PC-9 (cell line): ENCODE measurements around the gene WSCD1. TPM values are rescaled to one million over a fixed set of nuclear protein-coding genes. Genes with fewer than 3 reads are reported as not detected.

ENCODE experiments used
- BruUV-seq: library from RNA; stranded (reverse); fragments of 400-500 nt; replicated peaks from 2 replicates; lab custom pipeline; 2021; lab: Mats Ljungman, UMichigan
- CTCF ChIA-PET: fragments of 300-600 bp; sonication (Branson Sonifier 250); formaldehyde crosslinking; loops from one replicate; lab custom pipeline; 2022; ENCODE audit warnings: antibody characterized with exemption; lab: Charles Lee
- POLR2A ChIA-PET: fragments of 300-600 bp; sonication (Branson Sonifier 250); formaldehyde crosslinking; loops from one replicate; lab custom pipeline; 2022; ENCODE audit warnings: antibody characterized with exemption; ENCODE audit not compliant: unreplicated experiment; lab: Charles Lee
- DNase-seq, 2 experiments: peaks; one replicate each; pipeline versions ENCODE4 v3.0.0 to v3.0.0-alpha.2; 2015 to 2022; ENCODE audit warnings: mixed read lengths in 1 of 2
- H2AFZ ChIP-seq: fragments of 200-600 bp; sonication (generic); 2 replicates; pipeline ENCODE4 v1.8.1; 2017; ENCODE audit warnings: antibody characterized with exemption
- H3F3A ChIP-seq: fragments of 200-600 bp; sonication (generic); 2 replicates; pipeline ENCODE4 v1.8.1; 2017; ENCODE audit warnings: antibody characterized with exemption, mild to moderate bottlenecking, low read depth; ENCODE audit not compliant: insufficient read depth
- H3K27ac ChIP-seq: fragments of 200-600 bp; sonication (generic); 2 replicates; pipeline ENCODE4 v1.6.1; 2016; ENCODE audit warnings: mixed run types
- H3K27me3 ChIP-seq: fragments of 200-600 bp; sonication (generic); 2 replicates; pipeline ENCODE4 v1.6.1; 2016; ENCODE audit warnings: low read depth, mixed run types; ENCODE audit not compliant: insufficient read depth
- H3K36me3 ChIP-seq: fragments of 200-600 bp; sonication (generic); 2 replicates; pipeline ENCODE4 v1.6.1; 2016; ENCODE audit warnings: low read depth, mixed run types
- H3K4me1 ChIP-seq: fragments of 200-600 bp; sonication (generic); replicated peaks from 2 replicates; pipeline ENCODE4 v1.6.1; 2016; ENCODE audit warnings: mixed run types; ENCODE audit not compliant: insufficient read depth
- H3K4me2 ChIP-seq: fragments of 200-600 bp; sonication (generic); 2 replicates; pipeline ENCODE4 v1.6.1; 2017; ENCODE audit warnings: mixed run types
- H3K4me3 ChIP-seq: fragments of 200-600 bp; sonication (generic); 2 replicates; pipeline ENCODE4 v1.6.1; 2016; ENCODE audit warnings: mixed run types
- H3K79me2 ChIP-seq: fragments of 200-600 bp; sonication (generic); 2 replicates; pipeline ENCODE4 v1.6.1; 2017; ENCODE audit warnings: low read depth, mixed run types
- H3K9me2 ChIP-seq: fragments of 200-600 bp; sonication (generic); 2 replicates; pipeline ENCODE4 v1.8.1; 2017; ENCODE audit warnings: mild to moderate bottlenecking; ENCODE audit not compliant: insufficient read depth
- H3K9me3 ChIP-seq: fragments of 200-600 bp; sonication (generic); 2 replicates; pipeline ENCODE4 v1.8.1; 2016; ENCODE audit warnings: low read depth; ENCODE audit not compliant: insufficient read depth
- H4K20me1 ChIP-seq: fragments of 200-600 bp; sonication (generic); 2 replicates; pipeline ENCODE4 v1.8.1; 2017; ENCODE audit not compliant: insufficient read depth
- EZH2 ChIP-seq: fragments of 200-600 bp; sonication (generic); IDR thresholded peaks from 2 replicates; pipeline ENCODE4 v1.8.0; 2017; ENCODE audit warnings: antibody characterized with exemption, low read depth
- intact Hi-C: fragments of 100-400 bp; cut with micrococcal nuclease; formaldehyde crosslinking; loops from one replicate; pipeline ENCODE4 v1.10.0; 2022; ENCODE audit not compliant: unreplicated experiment
- total RNA-seq: library from RNA; stranded (reverse); gene quantifications from 2 replicates; pipeline ENCODE4 v1.2.3, GENCODE V29; 2021
- TF ChIP-seq, protein P1 (sequence below): fragments of 200-600 bp; sonication (generic); conservative IDR thresholded peaks from 2 replicates; pipeline ENCODE4 v1.6.1; 2017; ENCODE audit warnings: mixed run types, antibody characterized with exemption, mild to moderate bottlenecking, moderate library complexity

The WSCD1 gene
- total RNA-seq, 1 experiment from 2014 or later, result not detected

DNA sequence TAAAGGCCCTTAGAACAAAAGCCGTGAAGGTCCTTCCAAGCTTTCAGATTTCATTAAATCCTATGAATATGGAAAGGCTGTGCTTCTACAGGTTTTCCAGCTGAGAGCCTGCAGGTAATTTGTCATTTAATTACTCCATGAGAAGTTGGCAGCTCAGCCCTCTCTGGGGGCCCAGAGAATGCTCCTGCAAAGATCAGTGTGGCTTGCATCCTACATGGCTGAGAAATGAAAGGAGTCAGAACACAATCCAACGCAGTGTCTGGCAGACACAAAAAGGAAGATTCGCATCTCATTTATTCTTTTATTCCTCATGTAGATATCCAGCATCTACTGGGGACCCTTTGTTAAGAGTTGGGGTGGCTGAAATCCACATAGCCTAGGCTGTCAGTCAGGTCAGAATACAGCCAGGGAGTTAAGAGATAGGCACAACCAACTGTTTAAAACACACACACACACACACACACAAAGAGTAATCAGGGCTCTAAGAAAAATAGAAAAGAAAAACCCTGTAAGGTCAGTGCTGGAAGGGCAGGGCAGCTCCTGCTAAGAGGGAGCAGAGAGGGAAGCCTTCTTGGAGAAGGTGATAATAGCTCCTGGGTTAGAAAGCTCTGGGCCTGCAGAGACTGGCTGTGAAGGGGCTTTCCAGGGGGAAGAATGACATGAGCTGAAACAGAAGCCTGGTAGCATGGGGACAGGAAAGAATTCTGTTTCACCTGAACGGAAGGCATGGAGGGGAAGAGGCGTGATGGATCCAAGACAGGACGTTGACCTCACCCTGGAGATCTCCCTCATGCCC lies 46.9 kb upstream of the WSCD1 start:
- ChIA-PET CTCF (no interaction called here), POLR2A (interaction anchor here (0.6 kb wide), 1 partner anchor 453 kb away, joined by 4 read pairs; no protein-coding TSS in a partner anchor)
- no peaks in the 10 kb centered on the region for H3F3A ChIP-seq
- TF ChIP-seq, protein P1, sequence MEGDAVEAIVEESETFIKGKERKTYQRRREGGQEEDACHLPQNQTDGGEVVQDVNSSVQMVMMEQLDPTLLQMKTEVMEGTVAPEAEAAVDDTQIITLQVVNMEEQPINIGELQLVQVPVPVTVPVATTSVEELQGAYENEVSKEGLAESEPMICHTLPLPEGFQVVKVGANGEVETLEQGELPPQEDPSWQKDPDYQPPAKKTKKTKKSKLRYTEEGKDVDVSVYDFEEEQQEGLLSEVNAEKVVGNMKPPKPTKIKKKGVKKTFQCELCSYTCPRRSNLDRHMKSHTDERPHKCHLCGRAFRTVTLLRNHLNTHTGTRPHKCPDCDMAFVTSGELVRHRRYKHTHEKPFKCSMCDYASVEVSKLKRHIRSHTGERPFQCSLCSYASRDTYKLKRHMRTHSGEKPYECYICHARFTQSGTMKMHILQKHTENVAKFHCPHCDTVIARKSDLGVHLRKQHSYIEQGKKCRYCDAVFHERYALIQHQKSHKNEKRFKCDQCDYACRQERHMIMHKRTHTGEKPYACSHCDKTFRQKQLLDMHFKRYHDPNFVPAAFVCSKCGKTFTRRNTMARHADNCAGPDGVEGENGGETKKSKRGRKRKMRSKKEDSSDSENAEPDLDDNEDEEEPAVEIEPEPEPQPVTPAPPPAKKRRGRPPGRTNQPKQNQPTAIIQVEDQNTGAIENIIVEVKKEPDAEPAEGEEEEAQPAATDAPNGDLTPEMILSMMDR, result no peak
- no peak for TF ChIP-seq EZH2
- H2AFZ ChIP-seq, result no peak overlapping the region
- no peak overlapping the region for H3K27ac ChIP-seq
- DNase-seq, result no peak
- no peaks in the 10 kb centered on the region for H3K36me3 ChIP-seq
- H3K79me2 ChIP-seq, result no peaks in the 10 kb centered on the region
- no peaks in the 10 kb centered on the region for H3K9me2 ChIP-seq
- no peak overlapping the region for H3K4me2 ChIP-seq
- no peaks in the 10 kb centered on the region for H3K4me1 ChIP-seq
- H3K9me3 ChIP-seq, result no peaks in the 10 kb centered on the region
- no peaks in the 10 kb centered on the region; the same call in 1 of the 2 replicates for H4K20me1 ChIP-seq
- no TSS peak for BruUV-seq
- no peak overlapping the region for H3K4me3 ChIP-seq
- intact Hi-C loops, result no loop called here
- H3K27me3 ChIP-seq, result peaks cover 89% of the 10 kb centered on the region

DNA sequence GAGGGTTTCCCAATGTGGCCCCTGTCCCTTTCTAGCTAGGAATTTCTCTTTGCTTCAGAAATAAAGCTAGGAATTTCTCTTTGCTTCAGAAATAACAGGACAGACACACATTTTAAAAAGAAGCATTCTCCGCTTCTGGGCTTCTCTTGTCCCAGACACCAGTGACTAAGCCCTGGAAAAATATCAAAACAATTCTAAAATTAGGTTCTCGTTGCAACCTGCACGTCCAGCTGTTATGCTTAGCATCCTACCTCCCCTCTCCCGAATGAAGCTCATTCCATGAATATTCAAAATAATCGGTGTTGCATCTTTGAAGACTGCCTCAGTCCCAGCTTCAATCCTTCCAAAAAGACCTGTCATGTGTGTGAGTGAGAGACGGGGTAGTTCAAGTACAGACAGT lies 45.6 kb upstream of the WSCD1 start:
- H3K27ac ChIP-seq, result no peak overlapping the region
- H3K79me2 ChIP-seq, result no peaks in the 10 kb centered on the region
- no peak overlapping the region for H2AFZ ChIP-seq
- TF ChIP-seq, protein P1, result no peak
- no peak for TF ChIP-seq EZH2
- ChIA-PET CTCF (no interaction called here), POLR2A (no interaction called here)
- H3K4me2 ChIP-seq, result no peak overlapping the region
- intact Hi-C loops, result no loop called here
- no TSS peak for BruUV-seq
- no peak overlapping the region for H3K4me3 ChIP-seq
- no peaks in the 10 kb centered on the region for H3K4me1 ChIP-seq
- DNase-seq, result no peak
- H3F3A ChIP-seq, result no peaks in the 10 kb centered on the region
- no peaks in the 10 kb centered on the region for H3K9me3 ChIP-seq
- no peaks in the 10 kb centered on the region for H3K9me2 ChIP-seq
- H4K20me1 ChIP-seq, result no peaks in the 10 kb centered on the region; the same call in 1 of the 2 replicates
- no peaks in the 10 kb centered on the region for H3K36me3 ChIP-seq
- peaks cover 93% of the 10 kb centered on the region for H3K27me3 ChIP-seq

DNA sequence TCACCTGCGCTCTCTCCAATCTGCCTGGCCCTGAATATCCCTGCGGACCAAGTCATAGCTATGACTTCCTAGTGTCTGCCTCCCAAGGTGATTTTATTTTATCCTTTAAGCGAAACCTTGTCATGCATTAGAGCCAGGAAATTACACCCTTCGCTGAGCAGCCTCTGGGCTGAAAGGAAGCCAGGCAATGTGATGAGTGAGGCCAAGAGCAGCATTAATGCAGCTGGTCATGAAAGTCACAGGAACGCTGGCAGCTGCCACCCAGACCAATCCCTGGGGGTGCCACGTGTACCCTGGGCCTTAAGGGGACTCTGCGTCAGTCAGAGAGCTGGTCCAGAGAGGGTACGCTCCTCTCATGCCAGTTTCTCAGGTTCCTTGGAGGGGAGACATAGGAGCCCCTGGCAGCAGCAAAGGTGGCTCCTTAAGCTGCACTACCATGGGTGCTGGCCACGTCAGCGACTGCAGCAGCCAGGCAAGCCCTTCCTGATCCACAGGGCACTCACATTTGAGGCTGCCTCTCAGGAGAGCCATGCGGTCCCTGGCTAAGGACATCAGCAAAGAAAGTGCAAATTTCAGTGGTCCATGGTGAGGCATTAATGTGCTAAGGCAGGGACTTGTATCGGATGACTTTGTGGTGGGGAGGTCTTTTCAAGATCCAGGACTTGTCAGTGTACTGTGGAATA lies 42.7 kb upstream of the WSCD1 start:
- no peak overlapping the region for H3K4me3 ChIP-seq
- TF ChIP-seq EZH2, result no peak
- TF ChIP-seq, protein P1, result no peak
- no peaks in the 10 kb centered on the region for H3K9me2 ChIP-seq
- no peaks in the 10 kb centered on the region for H3K36me3 ChIP-seq
- H3K79me2 ChIP-seq, result no peaks in the 10 kb centered on the region
- BruUV-seq, result no TSS peak
- ChIA-PET CTCF (no interaction called here), POLR2A (no interaction called here)
- no peak overlapping the region for H3K4me2 ChIP-seq
- no peaks in the 10 kb centered on the region; the same call in 1 of the 2 replicates for H4K20me1 ChIP-seq
- H3K9me3 ChIP-seq, result no peaks in the 10 kb centered on the region
- intact Hi-C loops, result no loop called here
- no peak overlapping the region for H2AFZ ChIP-seq
- peaks cover 74% of the 10 kb centered on the region for H3K27me3 ChIP-seq
- no peaks in the 10 kb centered on the region for H3K4me1 ChIP-seq
- no peak overlapping the region for H3K27ac ChIP-seq
- H3F3A ChIP-seq, result no peaks in the 10 kb centered on the region
- peak in 1 of 2 experiments; percentile 8 for DNase-seq
